ENCODE results near the gene SIX1. TPM values are rescaled to one million over a fixed set of nuclear protein-coding genes. Genes with fewer than 3 reads are reported as not detected.

The SIX1 gene
- total and polyA plus RNA-seq, 2 of the 4 experiments (the other 2 are of a cell fraction), result 7.7 to 15.0 TPM

GRCh38 chr14:60652674-60653651 lies 3.7 kb upstream of the SIX1 start:
- peak overlapping the region; percentile 34 for H2AK9ac ChIP-seq (replicated peaks; ENCODE audit: low read depth, low read length, poor library complexity)
- peak overlapping the region; percentile 65 for H3K4me2 ChIP-seq (ENCODE audit: low read depth, low read length)
- no peaks in the 10 kb centered on the region for H3K36me3 ChIP-seq (ENCODE audit: control insufficient read depth, insufficient read depth, low read length)
- H3K9me1 ChIP-seq (ENCODE audit: insufficient read depth, low read length), result no peaks in the 10 kb centered on the region
- H2BK20ac ChIP-seq (ENCODE audit: low read depth, low read length), result no peak overlapping the region
- H3K14ac ChIP-seq (replicated peaks; ENCODE audit: low read depth, low read length), result peak overlapping the region; percentile 22; the same call in 1 of the 2 replicates
- ATAC-seq (ENCODE audit: low read depth) (no peak), DNase-seq (peak; percentile 23)
- H3K9ac ChIP-seq (ENCODE audit: low read depth, low read length), result peak overlapping the region; percentile 53
- 20% methylated on average over 2 of the region's 50 CpGs; no CpG with 5 or more reads in 1 of the 2 experiments for WGBS, 2 experiments (ENCODE audit: extremely low coverage in 2 of 2, insufficient read length in 1 of 2)
- no peak overlapping the region for H2BK5ac ChIP-seq (ENCODE audit: low read depth, low read length, poor library complexity, severe bottlenecking)
- ChIA-PET CTCF (no interaction called here), POLR2A (ENCODE audit: unreplicated experiment) (no interaction called here)
- peak overlapping the region; percentile 87; the same call in 2 of the 3 replicates for H2BK15ac ChIP-seq (ENCODE audit: low read depth, low read length)
- intact Hi-C loops (cut with micrococcal nuclease), result no loop called here
- H4K5ac ChIP-seq (ENCODE audit: low read depth, low read length), result peak overlapping the region; percentile 42
- peak overlapping the region; percentile 12 for H3K4ac ChIP-seq (ENCODE audit: low read depth, low read length)
- H3K4me3 ChIP-seq (ENCODE audit: insufficient read depth, low read depth, low read length), result no peak overlapping the region
- H3K4me1 ChIP-seq (ENCODE audit: control insufficient read depth, insufficient read depth, low read length), result peaks cover 9% of the 10 kb centered on the region
- H2BK120ac ChIP-seq (ENCODE audit: low read depth, low read length), result peak overlapping the region; percentile 26
- H3K79me1 ChIP-seq (ENCODE audit: low read depth in 1 of 2, low read length in 2 of 2), result peaks cover 2 to 18% of the 10 kb centered on the region in 2 experiments; a peak in 2 of 4 replicates
- no peaks in the 10 kb centered on the region for H3K9me3 ChIP-seq (ENCODE audit: control insufficient read depth, insufficient read depth, low read length)
- H4K91ac ChIP-seq (ENCODE audit: insufficient read depth, low read depth, low read length), result peak overlapping the region; percentile 60; the same call in 1 of the 2 replicates
- peak overlapping the region; percentile 6 for H3K27ac ChIP-seq (ENCODE audit: insufficient read depth, low read length)
- peak overlapping the region; percentile 63 for H3K18ac ChIP-seq (ENCODE audit: low read depth, low read length)
- BruUV-seq (replicated peaks), result no TSS peak
- peaks cover 11% of the 10 kb centered on the region for H4K20me1 ChIP-seq (ENCODE audit: insufficient read depth, low read length)
- in situ Hi-C loops (cut with MboI; ENCODE audit: low sequenced_read_pairs), result no loop called here
- dilution Hi-C loops (cut with HindIII; ENCODE audit: low sequenced_read_pairs, unreplicated experiment), result no loop called here
- no peak overlapping the region for H3K56ac ChIP-seq (ENCODE audit: extremely low read depth, insufficient read depth, low read length)
- H3K23ac ChIP-seq (ENCODE audit: low read depth, low read length), result peak overlapping the region; percentile 37; the same call in 1 of the 2 replicates
- no peak for TF ChIP-seq RAD21 (IDR thresholded peaks at IDR 0.05; ENCODE audit: low read length)
- TF ChIP-seq BHLHE40 (IDR thresholded peaks at IDR 0.05; ENCODE audit: low read depth, low read length), result 0 out of 2 replicates have a peak, but pooled peaks have one; percentile 7
- TF ChIP-seq MAFK (IDR thresholded peaks at IDR 0.05; ENCODE audit: low read depth, low read length), result no peak
- H4K8ac ChIP-seq (ENCODE audit: low read depth in 2 of 2, low read length in 2 of 2), result peak overlapping the region; percentile 51 to 56; a peak in 2 of 4 replicates
- H2AFZ ChIP-seq (replicated peaks; ENCODE audit: low read length, poor library complexity), result peak overlapping the region; percentile 86
- no peaks in the 10 kb centered on the region; the same call in 1 of the 2 replicates for H3K27me3 ChIP-seq (ENCODE audit: control insufficient read depth, insufficient read depth, low read length)
- H2AK5ac ChIP-seq (ENCODE audit: low read depth, low read length), result no peak overlapping the region
